Uterine smooth muscle cell (primary cell): Measurements from ENCODE around the gene GLB1L3. TPM values are rescaled to one million over a fixed set of nuclear protein-coding genes. Genes with fewer than 3 reads are reported as not detected.

Experiments
- total RNA-seq: library from RNA; depleted of rRNA; stranded (reverse); fragments of >200 nt; gene quantifications from 2 replicates; pipeline ENCODE4 v1.2.3, GENCODE V29; 2014

Gene GLB1L3, protein sequence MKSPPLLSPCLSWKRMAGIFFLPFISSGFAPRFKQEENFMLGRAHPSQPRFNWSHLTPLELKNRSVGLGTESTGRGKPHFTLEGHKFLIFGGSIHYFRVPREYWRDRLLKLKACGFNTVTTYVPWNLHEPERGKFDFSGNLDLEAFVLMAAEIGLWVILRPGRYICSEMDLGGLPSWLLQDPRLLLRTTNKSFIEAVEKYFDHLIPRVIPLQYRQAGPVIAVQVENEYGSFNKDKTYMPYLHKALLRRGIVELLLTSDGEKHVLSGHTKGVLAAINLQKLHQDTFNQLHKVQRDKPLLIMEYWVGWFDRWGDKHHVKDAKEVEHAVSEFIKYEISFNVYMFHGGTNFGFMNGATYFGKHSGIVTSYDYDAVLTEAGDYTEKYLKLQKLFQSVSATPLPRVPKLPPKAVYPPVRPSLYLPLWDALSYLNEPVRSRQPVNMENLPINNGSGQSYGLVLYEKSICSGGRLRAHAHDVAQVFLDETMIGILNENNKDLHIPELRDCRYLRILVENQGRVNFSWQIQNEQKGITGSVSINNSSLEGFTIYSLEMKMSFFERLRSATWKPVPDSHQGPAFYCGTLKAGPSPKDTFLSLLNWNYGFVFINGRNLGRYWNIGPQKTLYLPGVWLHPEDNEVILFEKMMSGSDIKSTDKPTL
- total RNA-seq = not detected in 2 replicates

GRCh38 chr11:134275534-134276395 lies at the start of gene GLB1L3:
TSS of gene GLB1L3 (plus strand) at chr11:134276379. CDS start at chr11:134276741, 362 bp downstream.

GRCh38 chr11:134253188-134253993 lies 22.8 kb upstream of the GLB1L3 start, which contains the start of the genes ACAD8 and THYN1:
TSS of gene ACAD8 (plus strand) at chr11:134253568. CDS start at chr11:134253601, 33 bp downstream.
TSS of gene THYN1 (minus strand) at chr11:134253352. CDS start at chr11:134252882, 470 bp downstream.

GRCh38 chr11:134331354-134332188 lies 55.4 kb downstream of the GLB1L3 start, which contains the start of gene GLB1L2:
TSS of gene GLB1L2 (plus strand) at chr11:134331988. CDS start at chr11:134332062, 74 bp downstream.

Other genes with a start within 250 kb of the GLB1L3 start
- 77.6 and 86.5 TPM in 2 replicates for gene JAM3, start 207.3 kb upstream of the GLB1L3 start, total RNA-seq
- 11.6 and 34.4 TPM in 2 replicates for gene NCAPD3, start 52.4 kb upstream of the GLB1L3 start, total RNA-seq
- gene VPS26B, start 51.7 kb upstream of the GLB1L3 start, total RNA-seq = 39.5 and 46.0 TPM in 2 replicates
- gene THYN1, start 23.0 kb upstream of the GLB1L3 start, total RNA-seq = 68.3 and 93.5 TPM in 2 replicates
- 17.5 and 17.7 TPM in 2 replicates for gene ACAD8, start 22.8 kb upstream of the GLB1L3 start, total RNA-seq
- 0.37 and 0.44 TPM in 2 replicates for gene GLB1L2, start 55.6 kb downstream of the GLB1L3 start, total RNA-seq
- gene B3GAT1, start 135.9 kb downstream of the GLB1L3 start, total RNA-seq = under 0.01 TPM in 1 of 2 replicates, not detected in the other